Measurements from ENCODE around the gene MTA3.
"Not testable (repeated sequence)": the region's sequence is repeated elsewhere in the genome, so short reads cannot be mapped to it uniquely, and the experiment has no call there.

MTA3 gene

DNA sequence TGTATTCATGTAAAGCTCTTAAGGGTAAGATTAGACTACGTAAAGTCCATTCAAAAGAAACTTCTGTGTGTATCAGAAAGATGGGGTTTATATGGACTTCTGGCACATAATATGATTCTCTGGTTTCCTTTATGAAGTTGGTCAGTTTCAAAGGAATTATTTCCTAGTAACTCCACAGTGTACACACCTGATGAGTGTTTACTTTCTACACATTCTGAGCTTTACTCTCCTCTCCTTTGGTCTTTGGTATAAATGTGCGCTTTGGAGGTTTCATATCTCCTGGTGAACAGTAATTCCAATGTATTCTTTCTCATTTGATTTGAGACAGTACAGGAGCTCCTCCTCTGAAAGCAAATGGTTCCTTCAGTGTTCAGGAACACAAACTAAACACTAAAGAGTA is 107.4 kb downstream of the MTA3 start:
- no peak for DNase-seq

DNA sequence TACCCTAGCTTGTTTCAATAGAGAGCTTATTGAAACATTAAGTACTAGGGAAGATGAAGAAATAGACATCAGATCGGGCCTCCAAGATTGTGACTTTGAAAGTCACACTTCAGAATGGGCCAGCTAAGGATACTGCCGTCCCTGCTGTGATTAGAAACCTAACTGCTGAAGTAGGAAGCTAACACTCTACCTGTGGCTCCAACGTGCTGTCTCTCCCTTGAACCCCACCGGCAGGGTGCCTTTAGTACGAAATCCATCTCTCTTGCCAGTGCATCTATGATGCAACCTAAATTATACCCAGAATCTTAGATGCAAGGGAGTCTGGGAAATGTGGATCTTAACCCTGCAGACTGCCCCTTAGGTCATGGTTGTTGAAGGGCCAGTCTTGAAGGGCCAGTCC is 116.9 kb downstream of the MTA3 start:
- no peak for DNase-seq

DNA sequence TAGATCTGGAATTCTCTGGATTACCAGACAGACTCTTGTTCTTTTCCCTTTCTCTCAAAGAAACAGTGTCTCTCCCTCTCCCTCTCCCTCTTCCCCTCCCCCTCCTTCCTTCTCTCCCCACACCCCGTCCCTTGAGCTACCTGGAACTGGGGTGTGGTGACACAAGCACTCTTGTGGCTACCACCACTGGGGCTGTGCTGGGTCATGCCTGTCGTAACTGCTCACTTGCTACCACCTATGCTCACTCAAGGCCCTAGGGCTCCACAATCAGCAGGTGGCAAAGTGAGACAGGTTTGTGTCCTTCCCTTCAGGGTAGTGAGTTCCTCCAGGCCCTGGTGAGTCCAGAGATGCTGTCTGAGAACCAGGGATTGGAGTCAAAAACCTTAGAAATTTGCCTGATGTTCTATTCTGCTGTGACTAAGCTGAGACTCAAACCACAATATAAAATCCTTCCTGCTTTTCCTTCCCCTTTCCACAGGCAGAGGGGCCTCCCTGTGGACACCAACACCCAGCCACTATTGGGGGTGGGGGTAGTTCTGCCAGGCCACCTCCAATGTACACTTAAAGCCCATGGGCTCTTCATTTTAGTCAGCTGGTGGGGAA is 124.7 kb downstream of the MTA3 start:
- no peak for DNase-seq

DNA sequence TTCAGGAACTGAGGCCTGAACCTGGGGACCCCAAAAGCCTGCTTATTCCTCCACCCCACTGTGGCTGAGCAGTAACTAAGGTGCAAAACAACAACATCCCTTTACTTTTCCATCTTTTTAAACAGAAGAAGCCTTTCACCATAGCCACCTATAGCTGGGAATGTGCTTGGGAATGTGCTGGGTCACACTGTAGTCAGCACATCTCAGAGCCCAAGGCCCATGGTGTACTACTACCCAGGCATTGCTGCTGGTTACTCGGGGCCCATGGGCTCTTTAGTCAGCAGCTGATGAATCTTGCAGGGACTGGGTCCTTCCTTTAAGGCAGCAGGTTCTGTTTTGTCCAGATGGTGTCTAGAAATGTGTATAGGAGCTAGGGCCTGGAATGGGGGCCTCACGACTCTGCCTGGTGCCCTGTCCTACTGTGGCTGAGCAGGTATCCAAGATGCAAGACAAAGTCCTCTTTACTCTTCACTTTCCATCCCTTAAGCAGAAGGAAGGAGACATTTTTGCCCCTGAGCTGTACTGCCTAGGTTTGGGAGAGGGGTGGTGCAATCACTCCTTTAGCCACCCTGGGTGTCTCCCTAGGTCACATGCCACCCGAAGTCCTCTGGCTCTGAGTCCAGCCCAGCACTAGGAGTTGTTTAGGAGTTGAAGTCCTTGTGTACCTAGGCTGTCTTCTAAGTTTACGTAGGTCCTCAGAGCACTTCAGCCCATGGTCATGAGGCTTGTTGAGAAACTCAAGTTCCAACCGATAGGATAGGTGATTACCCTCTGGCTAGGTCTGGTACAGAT is 125.5 kb downstream of the MTA3 start:
- no peak for DNase-seq

DNA sequence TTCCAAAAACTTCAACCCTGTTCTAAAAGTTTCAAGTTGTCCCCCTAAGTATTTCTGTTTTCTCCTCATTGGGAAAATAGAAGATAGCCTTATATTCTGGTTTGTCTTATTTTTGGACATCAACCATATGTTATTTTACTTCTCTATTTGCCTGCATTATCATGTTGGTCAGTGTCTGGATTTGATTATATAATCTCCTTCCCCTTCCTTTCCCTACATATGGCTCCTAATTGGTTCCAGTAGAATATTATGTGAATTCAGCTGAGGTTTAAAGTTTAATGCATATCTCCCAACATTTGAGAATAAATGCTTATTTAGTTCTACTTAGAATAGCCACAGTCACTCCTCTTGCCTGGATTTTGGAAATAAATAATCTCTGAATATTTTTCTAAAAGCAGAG is 128.6 kb downstream of the MTA3 start:
- DNase-seq = no peak

DNA sequence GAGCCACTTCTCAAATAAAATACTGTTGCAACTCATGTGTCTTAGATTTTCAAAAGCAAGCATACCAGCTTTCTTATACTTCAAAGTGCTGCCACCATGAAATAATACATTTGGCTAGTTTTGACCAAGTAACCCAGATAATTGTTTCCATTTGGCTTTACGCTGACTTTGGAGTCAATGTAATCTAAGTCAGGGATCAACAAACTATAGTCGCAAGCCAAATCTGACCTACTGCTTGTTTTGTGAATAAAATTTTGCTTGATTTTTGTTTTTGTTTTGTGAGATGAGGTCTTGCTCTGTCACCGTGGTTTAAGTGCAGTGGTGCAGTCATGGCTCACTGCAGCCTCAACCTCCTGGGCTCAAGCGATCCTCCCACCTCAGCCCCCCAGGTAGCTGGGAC is 130.5 kb downstream of the MTA3 start:
- no peak for DNase-seq

DNA sequence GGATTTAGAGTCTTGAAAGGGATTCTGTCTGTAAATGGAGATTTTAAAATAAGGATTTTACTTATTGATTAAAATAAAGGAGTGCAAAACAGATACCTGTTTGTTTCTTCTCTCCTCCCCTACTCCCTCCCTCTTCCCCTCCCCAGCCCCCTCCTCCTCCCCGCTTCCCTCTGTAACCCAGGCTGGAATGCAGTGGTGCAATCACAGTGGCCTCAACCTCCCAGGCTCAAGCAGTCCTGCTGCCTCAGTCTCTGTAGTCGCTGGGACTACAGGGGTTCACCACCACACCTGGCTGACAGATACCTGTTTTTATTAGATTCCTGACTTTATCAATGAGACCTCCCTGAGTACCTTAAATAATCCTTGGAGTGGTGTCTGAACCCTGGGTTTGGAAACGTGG is 138.4 kb downstream of the MTA3 start:
- no peak for DNase-seq

DNA sequence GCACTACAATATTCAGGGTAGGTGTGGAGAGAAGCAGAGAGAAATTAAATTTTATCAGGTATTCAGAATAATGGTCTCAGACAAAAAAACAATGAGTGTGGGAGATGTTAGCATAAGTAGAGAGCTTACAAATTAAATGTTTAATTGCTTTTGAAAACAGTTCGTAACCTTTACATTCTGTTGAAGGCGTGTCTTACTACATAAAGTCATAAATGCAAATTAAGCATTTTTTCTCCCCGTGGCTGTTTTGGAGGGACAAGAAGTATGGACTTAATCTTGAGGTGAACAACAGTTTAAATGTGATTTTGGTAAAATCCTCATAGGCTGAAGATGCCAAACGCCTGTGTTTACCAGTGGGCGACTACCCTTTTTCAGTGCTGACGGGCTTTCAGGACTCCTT is 139.7 kb downstream of the MTA3 start:
- no peak for DNase-seq

DNA sequence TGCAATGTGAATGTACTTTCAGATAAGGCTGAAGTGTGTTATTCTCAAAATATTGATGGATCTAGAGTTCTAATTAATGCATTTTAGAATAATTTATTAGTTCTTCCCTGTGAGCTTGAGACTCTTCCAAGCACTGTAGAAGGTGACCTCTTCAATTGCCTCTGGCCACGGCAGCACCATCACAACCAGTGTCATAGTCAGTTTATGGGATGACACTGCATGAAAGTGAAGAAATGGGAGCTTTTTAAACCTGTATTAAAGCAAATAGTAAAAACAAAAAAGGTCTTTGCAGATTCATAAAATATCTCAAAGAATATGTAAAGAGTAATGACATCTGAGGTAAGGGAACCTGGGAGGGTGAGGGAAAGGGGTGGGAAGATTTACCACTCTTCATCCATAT is 143.5 kb downstream of the MTA3 start:
- no peak for DNase-seq

DNA sequence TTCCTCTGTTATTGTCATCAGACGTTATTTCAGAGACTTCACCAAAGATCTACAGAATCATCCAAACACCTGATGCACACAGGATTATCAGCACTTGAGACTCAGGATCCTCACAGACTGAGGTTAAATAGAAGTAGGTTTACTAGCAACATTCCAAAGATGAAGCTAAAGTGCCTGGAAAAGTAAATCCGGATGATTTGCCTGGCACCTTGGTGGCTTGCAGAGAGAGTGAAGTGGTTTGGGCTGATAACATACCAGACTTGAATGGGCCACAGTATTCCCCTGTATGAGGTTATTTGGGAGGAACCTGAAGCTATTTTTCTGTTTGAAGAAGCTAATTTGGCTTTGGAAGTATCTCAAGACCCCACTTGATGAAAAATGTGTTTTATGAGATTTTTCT is 144.5 kb downstream of the MTA3 start:
- DNase-seq = no peak

DNA sequence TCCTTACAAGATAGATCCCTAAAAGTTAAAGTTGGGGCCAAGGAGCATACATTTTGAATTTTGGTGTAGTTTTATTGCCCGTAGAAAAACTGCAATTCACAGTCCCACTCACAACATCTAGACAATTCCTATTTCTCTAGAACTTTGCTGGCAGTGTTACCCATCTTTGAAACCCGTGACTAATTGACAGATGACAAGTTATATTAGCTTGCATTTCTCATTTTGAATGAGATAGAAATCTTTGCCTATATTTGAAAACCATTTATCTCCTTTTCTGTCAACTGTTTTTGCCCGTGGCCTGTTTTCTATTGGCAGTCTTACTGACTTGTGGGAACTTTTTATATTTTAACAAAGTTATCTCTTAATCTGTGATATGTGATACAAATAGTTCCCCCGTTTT is 145.5 kb downstream of the MTA3 start:
- DNase-seq = no peak

DNA sequence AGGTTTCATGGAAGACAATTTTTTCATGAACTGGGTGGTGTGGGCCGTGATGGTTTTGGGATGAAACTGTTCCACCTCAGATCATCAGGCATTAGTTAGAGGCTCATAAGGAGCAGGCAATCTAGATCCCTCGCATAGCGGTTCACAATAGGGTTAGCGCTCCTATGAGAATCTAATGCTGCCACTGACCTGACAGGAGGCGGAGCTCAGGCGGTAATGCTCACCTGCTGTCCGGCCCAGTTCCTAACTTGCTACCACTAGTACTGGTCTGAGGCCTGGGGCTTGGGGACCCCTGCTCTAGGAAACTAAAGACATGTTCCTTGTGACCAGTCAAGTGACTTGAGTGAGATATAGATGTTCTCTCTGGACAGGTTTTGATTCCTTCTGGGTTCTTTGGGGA is 146.3 kb downstream of the MTA3 start:
- DNase-seq = no peak

DNA sequence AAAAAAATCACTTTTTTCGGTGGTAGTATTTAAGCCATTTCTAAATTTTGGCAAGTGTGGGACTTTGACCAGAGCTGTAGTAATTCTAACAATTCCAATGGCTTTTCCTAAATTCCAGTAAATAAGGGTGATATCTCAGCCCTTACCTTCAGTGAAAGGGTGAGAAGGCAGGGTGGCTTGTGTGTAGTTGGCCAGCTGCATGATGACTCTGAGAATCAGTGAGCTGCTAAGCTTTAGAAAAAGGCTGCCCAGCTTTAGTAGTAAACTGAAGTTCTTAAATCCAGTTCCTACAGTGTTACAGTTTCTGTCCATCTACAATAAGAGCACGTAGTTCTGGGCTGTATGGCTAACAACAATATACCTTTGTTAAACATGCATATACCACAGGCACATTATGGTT is 153.5 kb downstream of the MTA3 start:
- no peak for DNase-seq

DNA sequence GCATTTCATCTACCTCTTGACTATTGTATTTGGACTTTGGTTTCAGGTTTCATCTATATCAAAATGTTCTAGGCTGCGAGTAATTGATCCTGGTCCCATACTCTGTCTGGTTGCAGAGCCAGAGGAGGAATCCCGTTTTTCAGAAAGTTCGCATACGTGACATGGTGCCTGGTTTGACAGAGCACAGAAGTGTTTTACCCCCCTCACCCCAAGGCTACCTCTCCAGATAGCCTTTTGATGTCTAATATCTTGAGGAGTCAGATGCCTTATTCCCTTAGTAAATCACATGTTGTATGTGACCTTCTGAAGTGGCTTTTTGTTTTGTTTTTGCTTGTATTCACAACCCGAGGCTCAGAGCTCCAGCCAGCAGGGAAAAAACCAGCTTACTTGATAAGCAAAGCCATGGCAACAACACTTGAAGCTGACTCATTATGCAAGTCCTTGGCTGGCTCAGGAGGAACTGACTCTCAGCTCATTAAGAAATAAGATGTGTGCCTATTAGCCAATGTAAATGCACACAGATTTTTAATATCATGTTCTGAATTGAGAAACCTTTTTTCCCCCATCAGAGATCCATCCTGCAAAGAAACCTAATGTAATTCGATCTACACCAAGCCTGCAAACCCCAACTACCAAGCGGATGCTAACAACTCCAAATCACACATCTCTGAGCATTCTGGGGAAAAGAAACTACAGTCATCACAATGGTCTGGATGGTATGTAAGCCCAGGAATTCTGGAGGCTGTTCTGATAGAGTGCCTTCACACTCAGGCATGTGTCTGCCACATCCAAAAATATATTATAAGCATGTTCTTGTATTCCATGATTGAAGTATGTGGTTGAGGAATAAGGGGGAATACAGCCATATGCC is 154.1 kb downstream of the MTA3 start:
- DNase-seq = no peak

DNA sequence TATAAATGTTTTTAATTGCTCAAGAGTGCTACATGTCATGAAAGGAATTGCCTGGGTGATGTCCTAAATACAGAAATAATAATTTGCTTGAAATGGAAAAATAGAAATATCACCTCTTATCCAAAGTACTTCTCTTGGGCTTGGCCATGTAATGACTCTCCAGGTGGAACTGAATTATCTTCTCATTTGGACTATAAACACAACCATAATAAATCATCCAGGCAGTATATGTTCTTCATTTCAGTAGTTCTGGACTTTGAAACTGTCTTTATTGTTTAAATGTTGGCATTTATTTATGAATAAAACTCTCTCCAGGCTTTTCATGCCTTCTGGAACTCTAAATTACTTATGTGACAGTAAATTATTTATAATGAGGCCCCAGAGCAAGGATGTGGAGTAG is 155.0 kb downstream of the MTA3 start:
- DNase-seq = no peak

DNA sequence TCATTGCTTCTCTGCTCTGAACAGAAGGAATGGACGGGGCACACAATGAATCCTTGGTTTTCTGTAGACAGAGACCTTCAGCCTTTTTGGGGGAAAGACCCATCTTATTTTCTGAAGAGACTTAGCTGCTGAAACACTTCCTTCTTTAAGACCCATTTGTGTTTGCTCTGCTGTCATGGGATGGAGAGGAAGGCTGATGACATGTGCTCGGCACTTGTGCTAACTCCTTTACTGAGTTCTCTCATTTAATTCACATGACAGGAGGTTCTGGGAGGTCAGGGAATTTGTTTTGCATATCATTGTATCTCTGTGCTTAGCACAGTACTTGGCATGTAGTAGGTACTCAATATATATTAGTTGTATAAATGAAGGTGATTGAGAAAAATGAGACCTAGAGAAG is 156.5 kb downstream of the MTA3 start:
- DNase-seq = no peak

DNA sequence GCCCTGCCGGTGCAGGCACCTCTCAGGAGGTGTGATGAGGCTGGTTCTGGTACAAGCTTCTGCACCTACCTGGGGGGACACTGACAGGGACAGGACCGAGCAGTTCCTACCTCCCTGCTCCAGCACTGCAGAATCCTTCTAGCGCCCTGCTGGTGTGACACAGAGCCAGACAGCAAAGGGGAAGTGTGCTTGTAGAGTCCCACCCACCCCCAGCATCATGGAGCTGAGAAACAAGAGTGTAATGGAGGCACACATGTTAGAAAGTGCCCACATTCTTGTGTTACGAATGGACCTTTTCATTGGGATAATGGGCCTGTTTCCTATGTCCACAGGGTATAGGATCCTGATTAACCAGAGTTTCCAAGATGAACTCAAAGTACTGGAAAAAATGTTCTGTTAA is 157.2 kb downstream of the MTA3 start:
- DNase-seq = no peak

DNA sequence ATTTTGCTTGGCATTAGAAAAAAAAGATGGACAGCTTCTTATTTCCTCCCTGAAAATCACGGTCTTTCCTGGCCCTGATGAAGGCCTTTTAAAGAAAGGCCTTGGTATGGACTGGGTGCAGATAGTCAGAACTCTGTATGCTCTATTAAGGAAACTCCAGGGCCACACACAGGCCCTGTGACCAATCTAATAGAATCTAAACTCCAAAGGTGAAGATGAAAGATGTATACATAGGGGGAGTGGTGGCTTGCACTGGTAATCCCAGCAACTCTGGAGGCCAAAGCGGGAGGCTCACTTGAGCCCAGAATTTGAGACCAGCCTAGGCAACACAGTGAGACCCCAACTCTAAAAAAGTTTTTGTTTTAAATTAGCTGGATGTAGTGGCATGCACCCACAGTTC is 158.2 kb downstream of the MTA3 start:
- DNase-seq = no peak

DNA sequence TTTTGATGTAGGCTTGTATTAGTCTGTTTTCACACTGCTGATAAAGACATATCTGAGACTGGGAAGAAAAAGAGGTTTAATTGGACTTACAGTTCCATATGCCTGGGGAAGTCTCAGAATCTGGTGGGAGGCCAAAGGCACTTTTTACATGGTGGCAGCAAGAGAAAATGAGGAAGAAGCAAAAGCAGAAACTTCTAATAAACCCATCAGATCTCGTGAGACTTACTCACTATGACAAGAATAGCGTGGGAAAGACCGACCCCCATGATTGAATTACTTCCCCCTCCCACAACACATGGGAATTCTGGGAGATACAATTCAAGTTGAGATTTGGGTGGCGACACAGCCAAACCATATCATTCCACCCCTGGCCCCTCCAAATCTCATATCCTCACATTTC is 162.9 kb downstream of the MTA3 start:
- not testable (repeated sequence) for DNase-seq

DNA sequence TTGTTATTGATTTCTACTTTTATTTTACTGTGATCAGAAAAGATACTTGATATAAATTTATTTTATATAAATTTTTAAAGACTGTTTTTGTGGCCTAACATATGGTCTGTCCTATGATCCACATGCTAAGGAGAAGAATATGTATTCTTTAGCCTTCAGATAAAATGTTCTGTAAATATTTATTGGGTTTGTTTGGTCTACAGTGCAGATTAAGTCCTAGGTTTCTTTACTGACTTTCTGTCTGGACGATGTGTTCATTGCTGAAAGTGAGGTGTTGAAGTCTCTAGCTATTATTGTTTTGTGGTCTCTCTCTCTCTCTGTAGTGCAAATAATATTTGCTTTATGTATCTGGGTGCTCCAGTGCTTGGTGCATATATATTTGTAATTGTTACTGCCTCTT is 165.4 kb downstream of the MTA3 start:
- DNase-seq = no peak

DNA sequence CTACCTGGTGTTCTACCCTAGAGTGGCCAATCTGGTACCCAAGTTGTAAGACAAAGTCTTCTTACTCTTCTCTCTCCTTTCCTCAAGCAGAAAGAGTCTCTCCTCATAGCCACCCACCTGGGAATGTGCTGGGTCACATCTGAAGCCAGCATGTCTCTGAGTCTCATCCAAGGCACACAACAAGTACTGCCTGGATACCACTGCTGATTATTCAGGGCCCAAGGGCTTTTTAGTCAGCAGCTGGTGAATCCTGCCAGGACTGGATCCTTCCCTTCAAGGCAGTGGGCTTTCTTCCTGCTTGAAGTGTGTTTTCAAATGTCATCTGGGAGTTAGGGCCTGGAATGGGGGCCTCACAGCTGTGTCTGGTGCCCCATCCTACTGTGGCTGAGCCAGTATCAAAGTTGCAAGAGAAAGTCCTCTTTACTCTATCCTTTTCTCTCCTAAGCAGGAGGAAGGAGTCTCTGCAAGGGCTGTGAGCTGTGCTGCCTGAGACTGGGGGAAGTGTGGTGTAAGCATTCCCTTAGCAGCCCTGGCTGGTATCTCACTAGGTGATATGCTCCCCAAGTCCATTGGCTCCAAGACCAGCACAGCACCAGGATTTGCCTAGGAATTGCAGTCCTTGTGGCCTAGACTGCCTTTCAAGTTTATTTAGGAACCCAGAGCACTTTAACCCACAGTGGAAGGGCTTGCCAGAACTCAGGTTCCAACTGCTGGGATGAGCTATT is 168.3 kb downstream of the MTA3 start:
- DNase-seq = no peak

DNA sequence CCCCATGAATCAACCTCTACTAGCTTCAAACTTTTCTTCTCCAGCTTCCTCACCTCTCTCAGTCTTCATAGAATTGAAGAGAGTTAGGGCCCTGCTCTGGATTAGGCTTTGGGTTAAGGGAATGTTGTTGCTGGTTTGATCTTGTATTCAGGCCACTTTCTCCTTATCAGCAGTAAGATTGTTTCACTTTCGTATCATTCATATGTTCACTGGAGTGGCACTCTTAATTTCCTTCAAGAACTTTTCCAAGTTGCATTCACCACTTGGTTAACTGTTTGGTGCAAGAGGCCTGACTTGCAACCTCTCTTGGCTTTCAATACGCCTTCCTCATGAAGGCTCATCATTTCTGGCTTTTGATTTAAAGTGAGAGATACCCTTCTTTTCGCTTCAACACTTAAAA is 172.7 kb downstream of the MTA3 start:
- DNase-seq = no peak
